ENCODE data around the gene THSD7A. TPM values are rescaled to one million over a fixed set of nuclear protein-coding genes. Genes with fewer than 3 reads are reported as not detected.

The THSD7A gene
- total RNA-seq, 1 donor from 2014 or later, result 14.3 TPM

DNA sequence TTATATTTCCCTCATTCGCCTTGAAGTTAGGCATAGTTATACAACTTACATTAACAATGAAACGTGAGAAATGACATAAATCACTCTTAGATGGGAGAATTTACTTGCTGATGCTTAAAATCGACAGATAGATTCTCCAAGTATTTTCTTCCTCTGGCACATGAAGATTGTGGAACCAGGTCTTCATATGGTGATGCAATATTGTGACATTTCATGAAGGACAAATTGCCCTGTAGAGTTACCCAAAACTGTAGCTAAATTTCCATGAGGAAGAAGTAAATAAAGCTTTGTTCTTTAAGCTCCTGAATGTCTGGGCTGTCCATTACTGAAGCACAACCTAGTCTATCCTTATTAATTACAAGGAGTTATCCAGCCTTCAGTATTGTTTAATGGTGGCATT is 353.1 kb downstream of the THSD7A start:
- no peak overlapping the region for H3K4me3 Mint-ChIP-seq
- H3K27ac Mint-ChIP-seq, result no peak overlapping the region
- H3K27me3 Mint-ChIP-seq, result no peaks in the 10 kb centered on the region
- H3K36me3 Mint-ChIP-seq, result no peaks in the 10 kb centered on the region
- DNase-seq (ENCODE audit: extremely low spot score, unreplicated experiment), result no peak
- TF ChIP-seq, protein P1, sequence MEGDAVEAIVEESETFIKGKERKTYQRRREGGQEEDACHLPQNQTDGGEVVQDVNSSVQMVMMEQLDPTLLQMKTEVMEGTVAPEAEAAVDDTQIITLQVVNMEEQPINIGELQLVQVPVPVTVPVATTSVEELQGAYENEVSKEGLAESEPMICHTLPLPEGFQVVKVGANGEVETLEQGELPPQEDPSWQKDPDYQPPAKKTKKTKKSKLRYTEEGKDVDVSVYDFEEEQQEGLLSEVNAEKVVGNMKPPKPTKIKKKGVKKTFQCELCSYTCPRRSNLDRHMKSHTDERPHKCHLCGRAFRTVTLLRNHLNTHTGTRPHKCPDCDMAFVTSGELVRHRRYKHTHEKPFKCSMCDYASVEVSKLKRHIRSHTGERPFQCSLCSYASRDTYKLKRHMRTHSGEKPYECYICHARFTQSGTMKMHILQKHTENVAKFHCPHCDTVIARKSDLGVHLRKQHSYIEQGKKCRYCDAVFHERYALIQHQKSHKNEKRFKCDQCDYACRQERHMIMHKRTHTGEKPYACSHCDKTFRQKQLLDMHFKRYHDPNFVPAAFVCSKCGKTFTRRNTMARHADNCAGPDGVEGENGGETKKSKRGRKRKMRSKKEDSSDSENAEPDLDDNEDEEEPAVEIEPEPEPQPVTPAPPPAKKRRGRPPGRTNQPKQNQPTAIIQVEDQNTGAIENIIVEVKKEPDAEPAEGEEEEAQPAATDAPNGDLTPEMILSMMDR (conservative IDR thresholded peaks at IDR 0.05), result no peak
- no peaks in the 10 kb centered on the region for H3K4me1 Mint-ChIP-seq (ENCODE audit: unreplicated experiment)
- H3K9me3 Mint-ChIP-seq, result no peaks in the 10 kb centered on the region

DNA sequence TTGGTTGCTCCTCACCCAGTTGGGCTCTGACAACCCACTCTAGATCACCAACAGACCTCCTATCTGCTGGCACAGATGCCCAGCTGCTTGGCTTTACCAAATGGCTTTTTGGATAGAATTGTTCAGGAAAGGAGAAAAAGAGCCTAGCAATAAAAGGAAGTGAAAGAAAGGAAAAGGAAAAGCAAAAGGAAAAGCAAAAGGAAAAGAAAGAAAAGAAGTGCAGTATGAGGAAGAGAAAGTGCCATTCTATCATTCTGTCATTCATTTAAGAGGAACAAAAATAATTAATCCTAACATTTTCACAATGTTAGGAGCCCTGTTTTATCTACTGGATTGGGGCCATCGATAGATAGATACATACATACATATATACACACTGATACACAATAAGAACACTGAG is 353.6 kb downstream of the THSD7A start:
- no peak overlapping the region for H3K4me3 Mint-ChIP-seq
- H3K9me3 Mint-ChIP-seq, result no peaks in the 10 kb centered on the region
- TF ChIP-seq, protein P1 (conservative IDR thresholded peaks at IDR 0.05), result no peak
- H3K36me3 Mint-ChIP-seq, result no peaks in the 10 kb centered on the region
- no peaks in the 10 kb centered on the region for H3K27me3 Mint-ChIP-seq
- H3K4me1 Mint-ChIP-seq (ENCODE audit: unreplicated experiment), result no peaks in the 10 kb centered on the region
- H3K27ac Mint-ChIP-seq, result no peak overlapping the region
- no peak for DNase-seq (ENCODE audit: extremely low spot score, unreplicated experiment)

DNA sequence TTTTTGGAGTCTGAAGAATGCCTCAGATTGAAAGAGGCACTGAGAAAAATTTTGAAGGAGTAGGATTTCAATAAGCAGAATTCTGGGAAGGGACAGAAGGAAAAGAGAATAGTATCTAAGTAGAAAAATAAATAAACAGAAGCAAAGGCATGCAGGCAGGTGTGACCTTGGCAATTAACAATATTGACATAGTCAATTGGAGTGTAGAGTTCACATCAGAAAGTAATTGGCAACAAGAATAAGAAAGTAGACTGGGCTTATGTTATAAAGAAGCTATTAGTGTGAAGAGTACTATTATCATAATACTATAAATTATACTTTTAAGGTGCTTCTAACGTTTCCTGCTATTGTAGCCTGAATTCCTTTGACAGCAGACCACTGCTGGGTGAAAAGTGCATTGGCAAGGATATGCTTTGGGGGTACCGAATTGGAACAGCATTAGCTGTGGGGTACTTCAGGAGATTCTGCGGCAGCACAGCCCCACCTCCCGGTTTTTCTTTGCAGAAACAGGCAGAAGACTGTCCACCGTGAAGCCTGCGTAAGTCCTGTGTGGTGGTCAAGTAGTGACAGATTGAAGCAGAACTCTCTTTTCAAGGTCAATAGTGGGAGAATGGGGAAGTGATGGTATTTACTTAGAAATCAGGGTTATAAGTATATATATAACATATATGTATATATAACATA is 357.0 kb downstream of the THSD7A start:
- Mint-ChIP-seq H3K27ac (no peak overlapping the region), H3K4me1 (ENCODE audit: unreplicated experiment) (no peaks in the 10 kb centered on the region), H3K27me3 (no peaks in the 10 kb centered on the region), H3K36me3 (no peaks in the 10 kb centered on the region), H3K9me3 (no peaks in the 10 kb centered on the region), H3K4me3 (no peak overlapping the region)
- TF ChIP-seq, protein P1 (conservative IDR thresholded peaks at IDR 0.05), result no peak
- no peak for DNase-seq (ENCODE audit: extremely low spot score, unreplicated experiment)

DNA sequence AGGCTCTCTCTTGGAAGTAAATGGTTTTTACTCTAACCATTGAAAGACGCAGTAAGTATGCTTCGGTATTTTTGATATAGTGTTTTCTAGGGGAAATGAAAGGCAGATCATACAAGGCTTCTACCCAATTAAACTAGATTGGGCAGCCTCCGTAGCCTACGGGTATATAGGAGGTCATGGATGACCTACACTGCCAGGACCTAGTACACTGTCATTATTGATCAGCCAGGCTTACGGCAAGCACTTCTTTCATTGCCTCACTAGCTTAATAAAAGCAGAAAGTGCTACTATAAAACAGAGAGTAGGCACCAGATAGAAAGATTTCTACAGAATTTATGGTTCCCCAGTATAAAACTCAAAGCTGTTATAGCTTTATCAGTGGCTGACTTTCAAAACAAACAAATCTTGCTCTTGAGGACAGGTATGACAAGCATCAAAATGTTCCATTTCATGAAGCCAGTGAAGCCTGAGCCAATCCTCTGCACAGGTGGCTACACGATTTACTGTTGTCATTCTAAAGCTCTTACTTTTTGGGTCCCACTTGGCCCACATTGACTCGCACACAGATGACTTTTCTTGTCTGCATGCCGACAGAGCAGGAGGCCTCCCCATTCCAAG is 358.1 kb downstream of the THSD7A start:
- no peaks in the 10 kb centered on the region for H3K27me3 Mint-ChIP-seq

DNA sequence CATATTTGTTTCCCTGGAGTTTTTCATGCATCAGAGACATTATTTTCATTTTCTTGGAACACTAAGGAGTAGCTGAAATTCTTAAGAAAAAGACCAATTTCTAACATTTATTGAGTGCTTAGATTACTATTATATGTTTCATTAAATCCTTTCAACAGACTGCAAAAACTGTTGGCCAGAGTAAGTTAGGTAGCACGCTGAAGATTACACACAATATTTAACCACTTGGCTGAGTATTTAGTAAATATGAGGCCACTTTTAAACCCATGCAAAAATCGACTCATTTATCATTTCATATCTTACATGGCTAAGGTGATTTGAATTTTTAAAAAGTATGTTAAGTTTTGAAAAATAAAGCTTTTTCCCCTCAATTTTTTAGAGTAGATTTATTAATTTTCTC is 358.8 kb downstream of the THSD7A start:
- Mint-ChIP-seq H3K4me3 (no peak overlapping the region), H3K36me3 (no peaks in the 10 kb centered on the region), H3K27ac (no peak overlapping the region), H3K4me1 (ENCODE audit: unreplicated experiment) (peaks cover 4% of the 10 kb centered on the region), H3K27me3 (no peaks in the 10 kb centered on the region), H3K9me3 (no peaks in the 10 kb centered on the region)
- no peak for DNase-seq (ENCODE audit: extremely low spot score, unreplicated experiment)
- TF ChIP-seq, protein P1 (conservative IDR thresholded peaks at IDR 0.05), result no peak

More for the DNA sequence above, 358.1 kb downstream of the THSD7A start:
- TF ChIP-seq, protein P1 (conservative IDR thresholded peaks at IDR 0.05), result no peak
- Mint-ChIP-seq H3K27ac (no peak overlapping the region), H3K4me1 (ENCODE audit: unreplicated experiment) (peaks cover 4% of the 10 kb centered on the region), H3K4me3 (no peak overlapping the region), H3K36me3 (no peaks in the 10 kb centered on the region), H3K9me3 (no peaks in the 10 kb centered on the region)
- DNase-seq (ENCODE audit: extremely low spot score, unreplicated experiment), result no peak

All from type B pancreatic cell (in vitro differentiated cells).